ENCODE results near the gene PARVG.

DNA sequence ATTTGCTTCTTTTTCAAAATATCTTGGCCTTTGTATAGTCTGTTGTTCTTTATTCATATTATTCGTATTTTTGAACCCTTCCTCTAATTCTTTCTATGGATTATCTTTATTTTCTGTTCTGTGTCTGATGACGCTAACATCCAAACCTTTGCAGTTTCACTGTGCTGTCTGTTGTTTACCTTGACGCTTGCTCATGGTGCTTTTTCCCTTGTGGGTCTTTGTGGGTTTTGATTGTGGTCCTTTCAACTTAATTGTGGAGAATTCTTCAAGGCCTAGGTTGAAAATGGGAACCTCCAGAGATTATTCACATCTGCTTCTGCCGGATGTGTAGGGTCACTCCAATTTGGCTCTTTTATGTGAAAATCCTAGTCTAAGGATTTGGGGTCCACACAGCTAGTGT is 34.6 kb downstream of the PARVG start:
- TF ChIP-seq POLR2AphosphoS5 (IDR thresholded peaks at IDR 0.05): no peak
- TF ChIP-seq POLR2A (IDR thresholded peaks at IDR 0.05; ENCODE audit: low read depth): no peak
- TF ChIP-seq, protein P1, sequence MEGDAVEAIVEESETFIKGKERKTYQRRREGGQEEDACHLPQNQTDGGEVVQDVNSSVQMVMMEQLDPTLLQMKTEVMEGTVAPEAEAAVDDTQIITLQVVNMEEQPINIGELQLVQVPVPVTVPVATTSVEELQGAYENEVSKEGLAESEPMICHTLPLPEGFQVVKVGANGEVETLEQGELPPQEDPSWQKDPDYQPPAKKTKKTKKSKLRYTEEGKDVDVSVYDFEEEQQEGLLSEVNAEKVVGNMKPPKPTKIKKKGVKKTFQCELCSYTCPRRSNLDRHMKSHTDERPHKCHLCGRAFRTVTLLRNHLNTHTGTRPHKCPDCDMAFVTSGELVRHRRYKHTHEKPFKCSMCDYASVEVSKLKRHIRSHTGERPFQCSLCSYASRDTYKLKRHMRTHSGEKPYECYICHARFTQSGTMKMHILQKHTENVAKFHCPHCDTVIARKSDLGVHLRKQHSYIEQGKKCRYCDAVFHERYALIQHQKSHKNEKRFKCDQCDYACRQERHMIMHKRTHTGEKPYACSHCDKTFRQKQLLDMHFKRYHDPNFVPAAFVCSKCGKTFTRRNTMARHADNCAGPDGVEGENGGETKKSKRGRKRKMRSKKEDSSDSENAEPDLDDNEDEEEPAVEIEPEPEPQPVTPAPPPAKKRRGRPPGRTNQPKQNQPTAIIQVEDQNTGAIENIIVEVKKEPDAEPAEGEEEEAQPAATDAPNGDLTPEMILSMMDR (IDR thresholded peaks at IDR 0.05): no peak
- no peak for TF ChIP-seq EP300 (IDR thresholded peaks at IDR 0.05)

Measured in esophagus muscularis mucosa (tissue), 4 donors.